ENCODE results near the gene ZFP2. TPM values are rescaled to one million over a fixed set of nuclear protein-coding genes. Genes with fewer than 3 reads are reported as not detected.

Gene ZFP2
- total RNA-seq, 1 experiment from 2014 or later, result not detected

DNA sequence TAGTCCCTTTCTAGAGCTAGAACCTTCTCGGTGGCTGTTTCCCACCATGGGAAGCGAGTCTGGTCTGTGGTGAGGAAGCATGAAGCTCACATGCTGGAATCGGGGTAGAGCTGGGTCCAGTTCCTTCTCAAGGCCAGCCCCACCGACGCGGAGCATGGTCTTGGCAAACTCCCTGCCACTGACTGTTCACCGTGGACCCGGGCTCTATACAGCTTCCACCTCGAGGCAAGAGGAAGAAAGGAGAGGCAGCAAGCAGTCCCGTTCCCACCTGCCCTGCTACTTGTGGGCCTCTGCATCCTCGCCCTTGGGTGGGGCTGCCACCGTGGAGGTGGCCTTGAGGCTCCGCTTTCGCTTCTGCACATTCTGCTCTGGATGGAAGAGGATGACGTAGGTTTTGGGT, 85.7 kb downstream of the ZFP2 start:
- DNase-seq (ENCODE audit: low spot score), result no peak

Other genes starting within 250 kb of the ZFP2 start
- gene ZNF354A, start 165.3 kb upstream of the ZFP2 start, total RNA-seq (2014; rRNA removed; shearing (Covaris generic)), result 4.2 and 5.4 TPM in 2 replicates
- gene ZNF354B, start 36.0 kb upstream of the ZFP2 start, total RNA-seq (2014; rRNA removed; shearing (Covaris generic)), result 8.8 and 10.0 TPM in 2 replicates
- gene ZNF454, start 45.3 kb downstream of the ZFP2 start, total RNA-seq (2014; rRNA removed; shearing (Covaris generic)), result not detected in 2 replicates
- not detected in 2 replicates for gene GRM6, start 99.4 kb downstream of the ZFP2 start, total RNA-seq (2014; rRNA removed; shearing (Covaris generic))
- gene ZNF879, start 127.9 kb downstream of the ZFP2 start, total RNA-seq (2014; rRNA removed; shearing (Covaris generic)), result not detected in 2 replicates
- gene ZNF354C, start 164.5 kb downstream of the ZFP2 start, total RNA-seq (2014; rRNA removed; shearing (Covaris generic)), result not detected in 2 replicates